HG03196 (cell line): ENCODE results near the gene RIN2.
A peak's percentile ranks its signal among the peaks of the same experiment; 100 is the strongest.
"Not testable (repeated sequence)": the region's sequence is repeated elsewhere in the genome, so short reads cannot be mapped to it uniquely, and the experiment has no call there.

Source experiments
- ATAC-seq: cut with Tn5 transposase; IDR thresholded peaks from one replicate; pipeline ENCODE4 v1.9.1; 2021; ENCODE audit not compliant: unreplicated experiment

Gene RIN2

DNA sequence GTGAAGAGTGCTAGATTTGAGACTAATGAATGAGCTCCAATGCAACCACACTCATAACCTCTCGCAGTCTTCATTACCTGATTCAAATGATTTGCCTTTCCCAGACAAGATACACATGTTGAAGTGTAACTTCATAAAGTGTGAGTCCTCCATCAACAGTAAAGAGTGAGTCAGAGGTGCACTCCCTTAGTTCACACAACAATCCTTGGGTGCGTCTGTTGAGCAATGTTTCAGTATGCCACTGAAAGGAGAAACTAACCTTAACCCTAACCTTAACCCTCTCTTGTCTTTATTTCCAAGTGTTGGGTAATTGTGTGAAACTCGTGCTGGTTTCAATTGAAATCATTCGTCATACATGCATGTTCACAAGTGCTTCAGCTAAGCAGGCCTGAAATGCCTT is 21.0 kb upstream of the RIN2 start:
- ATAC-seq: peak; percentile 63

DNA sequence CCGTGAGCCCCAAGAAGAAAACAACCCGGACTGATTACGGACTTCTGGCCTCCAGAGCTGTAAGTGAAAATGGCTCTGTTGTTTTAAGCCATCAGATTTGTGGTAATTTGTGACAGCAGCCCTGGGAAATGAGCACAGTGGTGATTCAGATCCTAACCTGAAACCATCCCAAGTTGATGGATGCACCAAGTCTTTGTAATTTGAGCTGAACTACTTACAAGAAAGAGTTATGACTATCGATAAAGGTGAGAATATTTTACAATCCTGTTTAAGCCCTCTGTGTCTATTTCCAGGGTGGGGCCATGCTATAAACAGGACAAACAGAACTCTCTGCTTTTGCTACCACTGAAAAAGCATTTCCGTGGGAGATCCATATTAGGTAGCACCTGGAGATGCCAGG is 19.1 kb upstream of the RIN2 start:
- ATAC-seq: no peak

DNA sequence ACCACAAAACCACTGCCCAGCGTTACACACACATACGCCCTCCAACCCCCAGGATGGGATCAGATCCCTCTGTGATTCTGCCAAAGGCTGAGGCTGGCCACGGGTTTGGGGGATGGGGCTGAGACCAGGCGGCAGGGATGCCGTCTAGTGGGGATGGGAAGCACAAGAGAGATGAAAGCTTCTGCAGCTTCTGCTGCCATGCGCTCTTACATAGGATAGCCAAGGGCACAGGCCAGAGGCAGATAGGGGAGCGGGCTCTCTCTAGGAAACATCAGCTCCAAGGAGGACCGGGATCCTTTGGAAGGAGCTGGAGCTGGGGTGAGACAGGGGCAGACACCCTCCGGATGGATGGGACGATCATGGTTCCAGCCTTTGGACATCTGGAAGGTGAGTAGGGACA is 18.7 kb upstream of the RIN2 start:
- ATAC-seq: no peak

DNA sequence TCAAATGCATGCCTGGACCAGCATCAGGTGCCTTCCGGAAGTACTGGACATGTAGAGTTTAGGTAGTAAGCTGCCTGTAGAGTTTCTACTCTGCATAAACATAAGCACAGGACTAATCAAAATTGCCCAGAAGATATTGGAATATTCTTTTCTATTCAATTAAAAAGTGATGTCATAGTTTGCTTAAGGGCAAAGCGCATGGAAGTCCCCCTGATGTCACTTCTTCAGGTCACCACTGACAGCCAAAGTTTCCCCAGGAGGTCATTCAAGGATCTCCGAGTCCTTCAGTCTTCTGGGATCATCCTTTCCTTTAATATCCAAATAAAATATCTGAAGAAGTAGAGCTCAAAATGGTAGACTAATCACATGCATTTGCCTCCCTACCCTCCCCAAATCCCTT is 17.5 kb upstream of the RIN2 start:
- no peak for ATAC-seq

DNA sequence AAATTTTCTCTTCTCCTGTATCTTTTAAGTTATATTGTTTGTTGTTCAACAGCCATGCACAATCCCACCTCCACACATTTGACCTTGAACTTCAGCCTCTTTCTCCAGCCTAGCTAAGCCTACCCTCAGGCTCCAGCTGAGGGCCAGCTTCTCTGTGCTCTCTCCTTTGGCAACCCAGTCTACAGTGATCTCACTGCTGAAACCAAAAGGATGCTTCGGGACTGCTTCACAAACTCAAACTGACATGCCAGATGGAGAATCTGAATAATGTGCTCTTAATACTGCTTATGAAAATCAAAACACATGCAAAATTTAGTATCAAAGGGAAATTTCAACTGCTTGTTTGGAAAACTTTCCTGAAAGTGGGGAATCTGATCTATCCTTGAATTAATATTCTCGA is 16.1 kb upstream of the RIN2 start:
- ATAC-seq: no peak

DNA sequence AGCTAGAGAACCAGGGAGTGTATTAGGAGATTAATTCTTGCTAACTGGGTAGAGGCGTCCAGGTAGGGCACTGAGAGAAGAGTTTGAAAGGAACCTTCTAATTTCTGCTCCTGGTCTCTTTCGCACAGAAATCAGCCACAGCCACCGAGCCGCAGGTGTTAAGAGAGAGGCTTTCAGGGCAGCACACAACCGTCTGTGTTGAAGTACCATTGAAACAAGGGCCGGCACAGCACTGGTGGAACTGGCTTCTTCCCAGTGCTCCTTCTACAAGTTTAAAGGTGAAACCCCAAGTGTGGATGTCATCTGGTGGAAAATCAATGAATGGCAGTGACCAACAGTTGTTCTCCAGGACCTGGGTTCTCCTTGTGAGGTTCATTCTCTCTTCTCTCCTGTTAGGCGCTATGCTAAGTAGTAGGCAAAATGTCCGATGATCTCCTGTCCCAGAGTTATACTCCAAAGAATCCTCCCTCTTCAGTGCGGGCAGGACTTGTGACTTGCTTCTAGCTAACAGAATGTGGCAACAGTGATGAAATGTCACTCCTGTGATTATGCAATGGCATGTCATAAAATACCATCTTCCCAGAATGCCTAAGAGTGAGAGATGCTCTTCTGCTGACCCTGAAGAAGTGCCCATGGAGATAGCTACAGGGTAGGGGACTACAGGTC is 15.0 kb upstream of the RIN2 start:
- ATAC-seq: no peak

DNA sequence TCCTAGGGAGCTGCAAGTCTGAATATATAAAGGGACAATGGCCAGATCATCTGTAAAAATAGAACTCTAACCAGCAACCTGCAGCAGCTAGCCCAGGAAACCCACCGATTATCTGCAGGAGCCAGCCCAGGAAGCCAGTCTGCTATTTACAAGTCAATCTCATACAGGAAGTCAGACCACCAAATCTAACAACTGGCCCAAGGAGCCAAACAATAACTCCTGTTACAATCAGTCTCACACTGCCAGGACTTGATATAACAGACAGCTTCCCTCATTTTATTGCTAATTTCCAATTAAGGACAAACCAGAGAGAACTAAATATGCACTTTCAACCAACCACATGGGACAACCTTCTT is 14.4 kb upstream of the RIN2 start:
- no peak for ATAC-seq

DNA sequence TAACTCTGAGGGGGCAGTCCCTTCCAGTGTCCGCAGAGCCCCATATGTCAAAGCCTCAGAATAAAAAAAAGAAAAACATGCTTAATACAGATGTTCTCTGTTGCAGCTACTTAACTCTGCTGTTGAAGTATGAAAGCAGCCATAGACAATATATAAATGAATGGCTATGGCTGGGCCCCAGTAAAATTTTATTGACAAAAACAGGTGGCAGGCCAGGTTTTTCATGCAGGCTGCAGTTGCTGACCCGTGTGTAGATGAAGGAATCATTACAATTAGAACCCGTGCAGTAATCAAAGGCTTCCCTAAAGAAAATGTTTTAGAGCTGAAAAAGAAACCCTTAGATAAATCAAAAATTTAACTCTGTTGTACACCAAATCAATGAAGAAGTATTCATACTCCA is 13.0 kb upstream of the RIN2 start:
- no peak for ATAC-seq

DNA sequence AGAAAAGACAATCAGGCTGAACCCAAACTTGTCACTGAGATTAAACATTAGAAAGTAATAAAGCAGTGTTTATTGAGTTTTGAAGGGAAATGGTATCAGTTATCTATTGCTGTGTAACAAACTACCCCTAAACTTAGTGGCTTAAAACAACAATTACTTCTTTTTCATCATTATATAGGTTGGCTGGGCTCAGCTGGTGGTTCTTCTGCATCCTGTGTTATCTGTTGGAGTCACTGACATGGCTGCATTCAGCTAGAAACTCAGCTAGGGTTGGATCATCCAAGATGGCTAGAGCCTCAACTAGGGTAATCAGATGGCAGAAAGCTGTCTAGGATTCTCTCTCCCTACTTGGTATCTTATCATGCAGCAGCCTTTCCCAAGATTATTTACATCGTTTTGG is 12.5 kb upstream of the RIN2 start:
- no peak for ATAC-seq

DNA sequence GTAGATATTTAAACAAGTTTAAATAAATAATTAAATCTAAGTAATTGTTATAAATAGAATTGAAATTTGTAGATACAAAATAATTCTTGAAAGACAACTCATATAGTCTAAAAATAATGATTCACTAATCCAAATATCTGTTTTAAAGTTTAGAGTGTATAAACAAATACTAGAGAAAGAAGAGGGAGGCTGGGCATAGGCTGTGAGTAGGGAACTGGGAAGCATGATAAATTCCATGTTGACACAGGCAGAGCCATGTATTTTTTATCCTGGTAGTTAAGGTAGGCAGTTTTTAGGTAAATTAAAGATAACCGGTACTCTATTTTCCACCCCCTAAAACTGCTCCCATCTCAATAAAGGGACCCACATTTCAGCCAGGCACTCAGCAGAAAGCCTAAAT is 11.7 kb upstream of the RIN2 start:
- no peak for ATAC-seq

DNA sequence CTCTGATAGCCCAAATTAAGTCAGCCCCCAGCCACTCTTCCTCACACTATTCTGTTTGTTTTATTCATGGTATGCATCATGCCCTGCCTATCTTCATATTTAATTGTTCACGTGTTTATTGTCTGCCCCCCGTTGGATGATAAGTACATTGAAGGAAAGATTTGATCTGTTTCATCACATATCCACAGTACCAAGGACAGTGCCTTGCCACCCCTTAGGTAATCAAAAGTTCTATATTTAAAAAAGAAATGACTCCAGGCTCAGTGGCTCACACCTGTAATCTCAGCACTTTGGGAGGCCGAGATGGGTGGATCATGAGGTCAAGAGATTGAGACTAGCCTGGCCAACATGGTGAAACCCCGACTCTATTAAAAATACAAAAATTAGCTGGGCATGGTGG is 10.2 kb upstream of the RIN2 start:
- ATAC-seq: no peak

DNA sequence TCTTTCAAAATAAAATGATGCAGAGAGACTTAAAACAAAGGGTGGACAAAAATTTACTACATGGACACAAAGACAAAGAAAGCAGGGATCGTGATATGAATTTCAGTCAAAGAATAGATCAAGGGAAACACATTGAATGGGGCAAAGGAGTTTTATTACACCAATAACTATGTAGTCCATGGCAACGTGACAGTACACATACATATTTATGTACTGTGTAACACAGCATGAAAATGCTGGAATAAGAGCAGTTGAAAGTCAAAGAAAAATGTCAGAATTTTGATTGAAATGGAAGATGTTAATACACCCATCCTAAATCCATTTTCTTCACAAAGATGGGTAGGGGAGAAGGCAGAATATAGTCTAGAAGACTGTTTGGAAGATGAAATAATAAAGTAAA is 9.4 kb upstream of the RIN2 start:
- no peak for ATAC-seq

DNA sequence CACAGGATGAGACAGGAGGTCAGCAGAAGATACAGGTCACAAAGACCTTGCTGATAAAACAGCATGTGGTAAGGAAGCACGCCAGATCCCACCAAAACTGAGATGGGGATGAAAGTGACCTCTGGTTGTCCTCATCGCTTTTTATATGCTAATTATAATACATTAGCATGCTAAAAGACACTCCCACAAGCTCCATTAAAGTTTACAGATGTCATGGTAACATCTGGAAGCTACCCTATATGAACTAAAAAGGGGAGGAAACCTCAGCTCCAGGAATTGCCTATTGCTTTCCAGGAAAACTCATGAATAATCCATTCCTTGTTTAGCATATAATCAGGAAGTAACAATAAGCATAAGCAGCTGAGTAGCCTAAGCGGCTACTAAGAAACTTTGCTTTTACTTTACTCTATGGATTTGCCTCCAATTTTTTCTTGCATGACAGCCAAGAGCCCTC is 8.4 kb upstream of the RIN2 start:
- no peak for ATAC-seq

DNA sequence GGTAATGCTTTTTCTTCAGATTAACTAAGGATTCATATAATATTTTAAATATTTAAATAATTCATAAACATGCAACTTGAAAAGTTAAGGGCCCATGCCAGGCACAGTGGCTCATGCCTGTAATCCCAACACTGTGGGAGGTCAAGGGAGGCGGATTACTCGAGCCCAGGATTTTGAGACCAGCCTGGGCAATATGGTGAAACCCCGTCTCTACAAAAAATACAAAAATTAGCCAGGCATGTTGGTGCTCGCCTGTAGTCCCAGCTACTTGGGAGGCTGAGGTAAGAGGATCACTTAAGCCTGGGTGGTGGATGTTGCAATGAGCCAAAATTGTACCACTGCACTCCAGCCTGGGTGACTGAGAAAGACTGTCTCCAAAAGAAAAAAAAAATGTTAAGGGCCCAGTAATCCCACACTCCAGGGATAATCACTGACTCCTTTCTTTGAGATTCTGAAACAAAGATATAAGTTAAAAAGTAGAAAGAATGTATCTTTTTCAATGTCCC is 7.9 kb upstream of the RIN2 start:
- ATAC-seq: no peak

DNA sequence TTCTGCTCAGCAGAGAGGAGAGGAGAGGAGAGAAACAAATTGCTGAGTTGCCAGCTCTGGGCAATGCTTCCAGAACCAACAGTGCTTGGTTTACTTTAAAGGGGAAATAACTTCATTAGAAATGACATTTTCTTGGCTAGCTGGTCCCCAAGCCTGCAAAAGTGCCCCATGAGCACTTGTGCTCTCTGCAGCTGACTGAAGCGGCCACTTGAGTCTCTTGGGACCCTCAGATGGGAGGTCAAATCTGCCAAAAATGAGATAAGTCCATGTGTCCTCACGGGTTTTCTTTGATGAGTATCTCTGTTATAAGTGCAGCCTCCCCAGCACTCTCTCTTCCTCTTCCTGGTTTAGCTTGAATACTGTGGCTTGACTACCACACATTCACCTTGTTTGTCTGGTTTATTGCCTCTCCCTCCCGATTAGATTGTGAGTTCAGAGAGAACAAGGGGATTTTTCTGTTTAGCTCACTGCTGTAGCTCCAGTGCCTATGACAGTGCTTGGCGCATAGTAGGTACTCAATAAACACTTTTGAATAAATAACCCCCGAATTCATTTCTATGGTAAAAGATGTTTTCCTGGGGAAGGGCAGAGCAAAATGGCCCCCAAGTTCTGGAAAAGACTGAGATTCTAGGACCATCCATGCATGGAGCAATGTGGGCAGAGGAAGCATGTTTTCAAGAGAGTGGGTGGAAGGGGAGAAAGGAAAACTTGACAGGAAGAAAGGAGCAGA is 7.0 kb upstream of the RIN2 start:
- no peak for ATAC-seq

DNA sequence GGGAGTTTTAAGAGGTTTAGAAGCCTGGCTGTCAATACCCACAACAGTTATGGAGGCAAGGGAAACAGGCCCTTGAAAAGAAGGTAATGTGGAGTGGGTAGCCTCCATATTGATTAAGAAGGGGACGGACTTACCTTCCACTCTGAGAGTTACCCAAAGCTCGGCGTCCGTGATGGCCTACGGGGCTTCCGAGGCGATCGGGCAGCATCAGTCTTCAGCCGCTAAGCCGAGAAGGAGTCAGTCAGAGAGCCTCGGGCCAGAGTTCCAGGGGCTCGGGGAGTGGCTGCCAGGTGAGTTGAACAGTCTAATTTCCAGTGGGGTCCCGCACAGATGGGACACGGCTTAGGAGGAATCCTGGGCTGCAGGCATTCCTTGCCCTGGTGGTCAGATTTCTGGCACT is 3.9 kb upstream of the RIN2 start:
- ATAC-seq: not testable (repeated sequence)

DNA sequence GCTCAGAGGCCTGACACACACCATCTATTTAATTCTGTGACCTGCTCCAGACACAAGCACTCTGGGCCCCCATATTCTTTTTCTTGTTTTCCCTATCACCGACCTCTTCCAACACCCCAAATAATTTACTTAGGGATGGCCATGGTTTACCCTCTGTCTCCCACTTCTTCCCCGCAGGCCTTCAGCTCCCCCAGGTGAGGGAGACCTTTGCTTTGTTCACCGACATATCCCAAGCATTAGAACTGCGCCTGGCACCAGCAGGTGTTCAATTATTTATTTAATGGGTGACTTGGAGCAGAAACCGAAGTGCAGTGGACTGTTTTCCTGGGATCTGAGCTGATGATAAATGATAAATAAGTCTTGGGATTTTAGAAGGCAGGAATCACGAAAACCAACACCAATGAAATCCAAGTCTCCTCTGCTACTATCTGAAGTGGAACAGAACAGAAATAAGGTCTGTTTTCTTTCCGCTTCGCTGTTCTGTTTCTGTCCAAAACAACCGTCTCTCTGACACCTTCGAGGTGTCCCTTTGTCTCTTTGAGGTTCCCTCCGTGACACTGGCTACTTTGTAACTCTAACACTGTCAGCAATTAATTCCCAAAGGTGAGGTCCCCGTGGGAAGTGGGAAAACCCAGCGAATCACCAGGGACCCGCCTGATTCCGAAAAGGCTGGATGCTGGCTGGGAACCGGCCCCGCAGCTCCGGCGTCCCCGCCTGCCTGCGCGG is 1.1 kb upstream of the RIN2 start:
- ATAC-seq: no peak

DNA sequence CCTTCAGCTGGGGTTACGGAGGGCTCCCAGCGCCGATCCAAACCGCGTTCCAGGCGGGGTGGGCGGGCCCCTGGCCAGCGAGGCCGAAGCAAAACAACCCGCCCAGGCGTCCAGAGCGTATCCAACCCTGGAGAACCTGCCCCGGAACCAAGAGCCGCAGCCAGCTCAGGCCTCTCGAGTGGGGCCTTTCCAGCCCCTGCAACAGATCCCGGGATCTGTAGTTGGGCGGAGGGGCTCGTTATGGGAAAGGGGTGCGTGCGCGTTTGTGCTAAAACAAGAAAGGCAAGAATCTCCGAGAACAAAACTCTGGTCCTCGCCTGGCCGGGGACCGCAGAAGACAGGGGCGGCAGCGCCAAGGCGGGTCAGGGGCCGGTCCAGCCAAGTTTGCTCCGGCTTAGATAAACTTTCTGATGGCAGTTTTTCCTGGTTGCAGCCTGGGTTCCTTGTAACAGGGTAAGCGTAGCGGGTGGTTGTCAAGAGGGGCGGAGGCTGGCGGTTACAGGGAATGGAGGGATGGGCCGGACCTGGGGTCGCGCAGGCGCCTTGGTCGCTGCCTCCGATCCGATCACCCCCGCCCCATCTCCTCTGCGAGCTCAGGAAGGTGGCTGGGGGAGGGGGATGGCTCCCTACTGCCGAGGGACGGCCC is 448 bp upstream of the RIN2 start:
- ATAC-seq: no peak

DNA sequence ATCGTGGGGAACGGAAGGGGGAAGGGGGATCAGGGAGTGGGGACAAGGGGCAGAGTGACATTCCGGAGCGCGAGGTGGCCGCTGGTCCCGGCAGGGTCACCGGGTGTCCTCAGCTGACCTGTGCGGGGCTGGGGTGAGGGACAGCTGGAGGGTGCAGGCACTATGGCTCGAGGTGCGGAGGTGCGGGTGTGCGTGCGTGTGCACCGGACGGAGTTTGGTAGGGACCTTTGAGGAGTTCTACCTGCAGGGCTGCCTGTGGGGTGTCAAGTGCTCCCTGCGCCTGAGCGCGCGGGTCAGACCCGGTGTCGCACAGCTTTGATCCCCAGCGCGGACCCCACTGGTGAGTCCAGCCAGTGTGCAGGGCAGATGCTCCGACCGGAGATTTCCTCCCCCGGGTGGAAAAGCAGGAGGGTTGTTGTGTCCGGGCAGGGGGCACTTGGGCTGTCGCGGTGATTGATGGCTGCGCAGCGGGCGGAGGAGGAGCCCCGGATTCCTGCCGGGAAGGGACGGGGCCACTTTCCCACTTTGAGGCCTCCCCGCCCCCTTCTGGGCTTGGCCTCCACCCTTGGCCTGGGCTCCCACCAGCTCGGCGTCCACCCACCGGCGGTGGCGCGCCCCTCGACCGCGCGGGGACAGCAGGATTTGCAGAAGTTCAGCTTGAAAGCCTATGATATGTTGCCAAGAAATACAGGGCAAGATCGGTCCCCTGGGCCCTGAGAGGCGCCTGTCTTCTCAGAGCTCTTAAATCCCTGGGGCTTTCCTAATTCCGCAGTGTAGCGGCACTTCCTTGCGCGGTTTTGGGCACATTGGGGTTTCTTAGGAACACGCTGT is 658 bp downstream of the RIN2 start:
- ATAC-seq: no peak

DNA sequence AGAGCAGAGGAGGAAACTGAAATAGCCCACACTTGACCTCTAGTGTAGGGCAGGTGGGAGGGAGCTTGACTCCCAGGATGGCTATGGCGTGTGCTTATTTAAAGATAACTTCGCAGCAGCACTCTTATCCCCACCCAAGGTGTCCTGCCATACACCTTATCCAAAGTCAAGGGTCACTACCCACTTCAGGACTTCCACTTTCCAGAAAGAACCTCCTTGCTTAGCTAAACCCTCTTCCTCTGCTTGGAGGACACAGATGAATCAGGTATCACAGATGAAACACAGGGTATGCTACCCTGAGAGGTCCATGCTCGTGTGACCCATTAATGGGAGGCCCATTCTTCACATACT is 2.3 kb downstream of the RIN2 start:
- no peak for ATAC-seq

DNA sequence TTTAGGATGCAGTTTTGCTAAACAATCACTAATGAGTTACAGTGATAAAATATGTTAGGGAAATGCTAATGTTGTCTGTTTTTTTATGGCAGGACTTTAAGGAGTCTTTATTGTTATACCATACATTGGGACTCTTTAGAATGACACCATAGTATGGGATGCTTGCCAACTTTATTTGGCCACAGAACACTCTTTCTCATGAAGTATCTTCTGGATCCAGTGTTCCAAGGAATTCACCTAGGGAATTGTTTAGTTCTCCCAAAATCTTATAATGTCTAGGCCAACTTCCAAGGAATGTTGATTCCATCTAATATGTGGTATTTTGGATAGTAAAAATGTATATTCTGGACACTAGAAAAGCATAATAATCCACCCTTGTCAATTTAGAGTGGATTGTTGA is 3.3 kb downstream of the RIN2 start:
- ATAC-seq: no peak
